Right lung (tissue), 5 donors: ENCODE results near the gene MTX3. TPM values are rescaled to one million over a fixed set of nuclear protein-coding genes. Genes with fewer than 3 reads are reported as not detected.

Experiments used
- DNase-seq, 2 donors: peaks; one replicate each; pipeline ENCODE4 v3.0.0-alpha.2; 2013
- polyA plus RNA-seq, 5 donors: library from polyadenylated mRNA; unstranded; fragments of 120-200 nt; gene quantifications; one replicate each; pipeline versions ENCODE4 v1.2.1 to v1.2.3, GENCODE V29; 2013; ENCODE audit warnings: inconsistent platforms in 1 of 5, low replicate concordance in 1 of 5; ENCODE audit not compliant: insufficient read length in 5 of 5, insufficient read depth in 1 of 5

MTX3 gene
- polyA plus RNA-seq, 5 donors, result 16.1 to 37.5 (median 28.2) TPM

DNA sequence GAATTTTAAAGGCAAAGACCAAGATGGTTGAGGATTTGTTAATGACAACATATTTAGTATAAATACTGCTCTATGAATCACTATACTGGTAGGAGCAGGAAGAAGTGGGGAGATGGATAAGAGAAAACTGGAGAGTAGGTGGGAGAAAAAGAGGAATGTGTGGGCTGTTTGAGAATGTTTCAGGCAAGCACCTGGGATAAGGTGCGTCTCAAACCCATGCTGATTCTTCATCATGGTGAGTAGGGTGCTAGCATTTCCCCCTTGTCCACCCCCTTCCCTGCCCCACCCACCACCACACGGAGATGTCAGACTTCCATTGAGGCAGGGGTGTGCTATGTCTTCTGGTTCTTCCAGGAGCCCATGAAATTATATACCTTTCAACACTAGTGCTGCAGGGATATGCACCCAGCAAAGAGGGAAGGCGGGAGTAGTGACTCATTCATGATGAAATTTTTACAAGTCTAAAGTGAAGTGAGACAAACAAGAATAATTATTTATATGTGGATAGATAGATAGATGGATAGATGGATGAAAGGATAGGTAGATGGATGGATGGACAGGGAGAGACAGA lies 54.3 kb downstream of the MTX3 start:
- DNase-seq, result no peak

DNA sequence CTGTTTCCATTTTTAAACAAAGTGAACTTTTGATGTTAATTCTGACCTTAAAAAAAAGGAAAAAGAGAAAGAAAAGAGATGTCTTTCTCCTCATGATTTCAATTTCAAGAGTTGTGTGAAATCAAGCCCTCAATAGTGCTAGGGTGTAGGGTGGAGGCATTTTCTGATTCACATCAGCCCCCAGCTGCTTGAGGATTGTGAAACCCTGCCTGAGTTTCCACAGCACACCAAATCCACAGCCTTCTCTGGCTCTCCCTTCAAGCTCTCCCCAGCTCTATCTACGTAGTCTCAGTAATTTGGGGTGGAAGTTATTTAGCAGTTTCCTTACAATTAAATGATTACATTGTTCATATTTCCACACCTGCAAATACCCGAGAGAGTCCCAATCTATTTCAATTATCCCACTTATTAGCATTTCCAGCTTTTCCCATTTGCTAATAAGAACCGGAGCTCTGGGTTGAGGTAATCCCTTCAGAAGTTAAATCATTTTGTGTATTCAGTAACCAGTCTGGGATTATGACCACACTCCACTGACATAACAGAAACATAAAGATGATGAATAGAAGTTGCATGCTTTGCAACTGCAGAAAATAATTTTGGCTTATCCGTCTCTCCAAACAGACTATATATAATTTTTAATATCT lies 54.9 kb downstream of the MTX3 start:
- DNase-seq, result peak; percentile 12 to 24

DNA sequence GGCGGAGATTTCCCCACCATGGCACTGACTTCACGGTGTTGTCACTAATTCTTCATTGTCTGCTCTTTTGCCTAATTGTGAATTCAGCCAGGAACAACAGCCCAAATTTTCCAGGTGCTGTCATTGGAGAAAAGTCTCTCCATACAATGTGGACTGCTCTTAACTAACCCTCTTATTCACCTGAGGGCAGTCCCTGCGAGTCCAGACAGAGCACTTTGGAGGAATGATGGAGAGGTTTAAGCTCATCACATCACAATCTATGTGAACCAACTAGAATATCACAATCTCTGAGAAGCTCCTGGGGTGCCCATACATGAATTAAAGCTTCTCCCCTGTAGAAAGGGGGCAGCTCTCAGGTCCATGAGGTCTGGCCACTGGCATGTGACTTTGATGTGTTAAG lies 56.4 kb downstream of the MTX3 start:
- DNase-seq, result no peak

DNA sequence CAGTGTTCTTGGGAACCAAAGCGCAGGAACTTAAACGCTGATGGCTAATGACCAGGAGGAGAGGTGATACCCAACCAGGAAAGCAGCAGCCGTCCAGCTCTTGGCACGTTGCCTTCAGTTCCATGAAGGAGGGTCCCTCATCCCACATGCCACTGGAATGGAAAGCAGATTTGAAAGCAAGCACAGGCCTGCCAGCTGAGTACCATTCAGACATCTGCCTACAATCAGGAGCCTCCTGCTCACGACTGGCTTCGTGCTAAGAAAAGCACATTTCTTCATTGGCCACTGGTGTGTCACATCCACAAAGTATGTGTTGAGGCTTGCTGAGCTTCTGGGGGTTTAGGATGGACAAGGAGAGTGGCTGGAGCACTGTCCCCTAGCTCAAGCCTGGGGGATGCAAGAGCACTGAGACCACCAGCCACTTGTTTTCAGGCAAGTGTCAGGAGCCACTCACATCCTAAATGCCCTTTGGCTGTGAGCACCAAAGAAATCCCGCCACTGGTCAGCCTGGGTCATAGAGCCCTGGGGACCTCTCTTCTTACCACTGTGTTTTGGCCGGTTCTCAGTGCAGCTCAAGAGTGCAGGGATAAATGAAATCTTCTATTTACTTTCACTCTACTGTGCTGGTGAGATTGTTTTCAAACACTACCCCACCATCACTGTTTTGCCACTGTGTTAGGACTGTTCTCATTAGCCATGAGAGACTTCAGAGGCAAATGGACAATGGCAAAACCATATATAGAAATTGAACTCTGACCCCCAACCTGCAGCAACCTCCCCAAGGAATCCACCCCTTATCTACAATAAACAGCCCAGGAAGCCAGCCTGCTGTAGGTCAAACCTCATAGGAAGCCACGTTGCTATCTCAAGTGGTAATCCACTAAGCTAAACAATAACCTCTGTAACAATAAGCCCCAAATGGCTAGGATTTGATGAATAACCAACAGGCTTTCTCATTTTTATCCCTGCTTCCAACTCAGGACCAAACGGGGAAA lies 58.3 kb downstream of the MTX3 start:
- DNase-seq, result no peak

DNA sequence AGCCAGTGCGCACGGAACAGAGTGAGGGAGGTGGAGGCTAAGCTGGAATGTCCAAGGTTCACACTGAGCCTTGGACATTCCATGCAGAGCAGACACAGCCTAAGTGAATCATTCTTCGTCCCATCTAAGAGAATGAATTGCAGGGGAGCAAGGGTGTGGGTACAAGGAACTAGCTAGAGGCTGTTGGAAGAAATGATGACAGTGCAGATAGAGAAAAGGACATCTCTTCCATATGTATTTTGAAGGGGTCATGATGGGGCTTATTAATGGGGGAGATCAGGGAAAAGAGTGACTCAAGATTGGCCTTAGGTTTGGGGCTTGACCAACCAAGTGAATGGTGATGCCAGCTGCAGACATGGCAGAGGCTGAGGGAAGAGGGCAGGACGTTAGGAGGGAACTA lies 59.2 kb downstream of the MTX3 start:
- no peak for DNase-seq

DNA sequence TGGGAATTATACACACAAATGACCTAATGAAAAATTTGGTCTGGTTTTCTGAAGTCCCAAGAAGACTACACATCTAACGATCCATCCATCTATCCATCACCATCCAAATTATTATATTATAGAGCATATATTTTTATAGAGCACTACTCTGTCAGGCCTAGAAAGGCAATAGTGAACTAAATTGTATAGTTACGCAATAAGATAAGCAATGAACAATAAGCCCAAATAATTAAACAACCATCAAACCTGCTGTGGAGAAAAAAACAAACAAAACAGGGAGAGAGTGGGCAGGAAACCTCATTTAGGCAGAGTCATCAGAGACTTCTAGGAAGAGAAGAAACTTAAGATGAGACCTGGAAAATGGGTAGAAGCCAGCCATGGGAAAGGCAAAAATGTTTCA lies 59.7 kb downstream of the MTX3 start:
- DNase-seq, result no peak

DNA sequence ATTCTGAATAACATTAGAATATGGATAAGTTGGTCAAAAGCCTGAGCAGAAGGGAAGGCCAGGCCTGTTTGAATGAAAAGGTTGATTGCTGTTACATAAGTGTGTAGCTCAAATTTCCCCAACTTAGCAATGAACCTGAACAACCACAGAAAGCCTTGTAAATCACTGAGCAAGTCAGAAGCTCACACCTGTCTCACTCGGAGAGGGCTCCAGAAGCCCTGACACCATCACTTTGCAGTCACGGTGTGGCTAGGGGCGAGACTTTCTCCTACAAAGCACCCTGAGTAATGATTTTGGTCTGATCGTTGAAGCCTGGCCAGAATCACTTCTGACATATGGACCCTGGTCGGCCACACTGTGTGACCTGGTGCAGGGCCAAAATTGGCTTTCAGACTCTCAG lies 62.0 kb downstream of the MTX3 start:
- DNase-seq, result no peak

Other genes with a start within 250 kb of the MTX3 start
- gene THBS4, start 44.1 kb upstream of the MTX3 start, polyA plus RNA-seq, result 10 to 100 TPM in 1 of 5 donors, 1 to 10 TPM in 4; 4.5 to 13.5 (median 5.8) TPM